Activated CD4-positive, alpha-beta T cell treated with anti-CD3 and anti-CD28 coated beads, Interleukin-2, Interleukin-4, amounts not matched to agents 100 ng/mL and 50 ng/mL, durations not matched to agents 16 hours and 8 hours (primary cell): ENCODE data around the gene DVL1.

ENCODE experiments used
- DNase-seq: peaks from one replicate; pipeline ENCODE4 v3.0.0-alpha.2; 2020; ENCODE audit warnings: low spot score

DVL1 gene

GRCh38 chr1:1355416-1355815, 6.2 kb upstream of the DVL1 start:
- DNase-seq: no peak

GRCh38 chr1:1354271-1355247, 5.3 kb upstream of the DVL1 start:
- no peak for DNase-seq

- DNase-seq: no peak
Observed at GRCh38 chr1:1353389-1354151, 4.4 kb upstream of the DVL1 start.

GRCh38 chr1:1352786-1353388, 3.7 kb upstream of the DVL1 start:
- no peak for DNase-seq

GRCh38 chr1:1351511-1352427, 2.6 kb upstream of the DVL1 start:
- DNase-seq: no peak

GRCh38 chr1:1348420-1349255, 580 bp downstream of the DVL1 start:
- DNase-seq: no peak

- DNase-seq: no peak
Observed at GRCh38 chr1:1347663-1348419, 1.4 kb downstream of the DVL1 start.

- no peak for DNase-seq
Observed at GRCh38 chr1:1347026-1347595, 2.1 kb downstream of the DVL1 start.

- DNase-seq: no peak
Observed at GRCh38 chr1:1346501-1346890, 2.7 kb downstream of the DVL1 start.

GRCh38 chr1:1345860-1346500, 3.2 kb downstream of the DVL1 start:
- no peak for DNase-seq

GRCh38 chr1:1345384-1345783, 3.8 kb downstream of the DVL1 start:
- no peak for DNase-seq

GRCh38 chr1:1344655-1345361, 4.4 kb downstream of the DVL1 start:
- DNase-seq: peak; percentile 58

GRCh38 chr1:1343811-1344421, 5.3 kb downstream of the DVL1 start:
- DNase-seq: no peak

GRCh38 chr1:1342584-1343115, 6.6 kb downstream of the DVL1 start:
- no peak for DNase-seq

- DNase-seq: no peak
Observed at GRCh38 chr1:1342061-1342562, 7.1 kb downstream of the DVL1 start.

GRCh38 chr1:1341549-1342021, 7.6 kb downstream of the DVL1 start:
- DNase-seq: no peak

GRCh38 chr1:1340791-1341548, 8.2 kb downstream of the DVL1 start:
- DNase-seq: no peak
